HepG2 (cell line): ENCODE results near the gene RIPOR1. TPM values are rescaled to one million over a fixed set of nuclear protein-coding genes. Genes with fewer than 3 reads are reported as not detected.

ENCODE experiments used
- AGO1 ChIP-seq: fragments of 200-400 bp; formaldehyde crosslinking; IDR thresholded peaks from 2 replicates; pipeline ENCODE4 v1.6.1; 2017; ENCODE audit warnings: mild to moderate bottlenecking, low read depth, low read length, moderate library complexity; ENCODE audit not compliant: poor library complexity, severe bottlenecking
- CAMTA2 ChIP-seq: sonication (generic); formaldehyde crosslinking; IDR thresholded peaks from 2 replicates; pipeline ENCODE4 v1.4.0; 2020; ENCODE audit warnings: mild to moderate bottlenecking, missing genetic modification reagents, borderline replicate concordance
- CEBPB ChIP-seq: IDR thresholded peaks from 2 replicates; pipeline ENCODE4 v1.6.1; 2011; ENCODE audit warnings: low read depth, low read length, improper control_type of control experiment, borderline replicate concordance
- HNRNPH1 ChIP-seq: fragments of 200-400 bp; formaldehyde crosslinking; optimal IDR thresholded peaks from 2 replicates; pipeline ENCODE3; 2017; ENCODE audit warnings: mild to moderate bottlenecking, low read depth, low read length
- HNRNPLL ChIP-seq: fragments of 200-400 bp; formaldehyde crosslinking; IDR thresholded peaks from 2 replicates; pipeline ENCODE4 v1.6.1; 2017; ENCODE audit warnings: mild to moderate bottlenecking, low read depth, low read length; ENCODE audit not compliant: poor library complexity, severe bottlenecking
- HOXA5 ChIP-seq: sonication (generic); formaldehyde crosslinking; IDR thresholded peaks from 2 replicates; pipeline ENCODE4 v1.4.0; 2020; ENCODE audit warnings: missing genetic modification reagents
- JUND ChIP-seq: sonication (generic); formaldehyde crosslinking; IDR thresholded peaks from 2 replicates; pipeline ENCODE4 v1.8.0; 2022; ENCODE audit warnings: mild to moderate bottlenecking, missing genetic modification reagents
- KLF12 ChIP-seq: sonication (generic); formaldehyde crosslinking; IDR thresholded peaks from 2 replicates; pipeline ENCODE4 v1.4.0; 2020; ENCODE audit warnings: missing genetic modification reagents, borderline replicate concordance
- KMT2A ChIP-seq: sonication (generic); formaldehyde crosslinking; IDR thresholded peaks from 2 replicates; pipeline ENCODE4 v1.4.0; 2020; ENCODE audit warnings: missing genetic modification reagents
- MAFG ChIP-seq: sonication (generic); formaldehyde crosslinking; IDR thresholded peaks from 2 replicates; pipeline ENCODE4 v1.5.1; 2020; ENCODE audit warnings: mild to moderate bottlenecking, missing genetic modification reagents
- PAF1 ChIP-seq: IDR thresholded peaks from 2 replicates; pipeline ENCODE4 v1.6.1; 2016; ENCODE audit warnings: missing genetic modification reagents, missing compliant biosample characterization
- PCBP1 ChIP-seq: fragments of 200-400 bp; formaldehyde crosslinking; IDR thresholded peaks from 2 replicates; pipeline ENCODE4 v1.6.1; 2017; ENCODE audit warnings: mild to moderate bottlenecking, low read depth, low read length, borderline replicate concordance
- RFX3 ChIP-seq: IDR thresholded peaks from 2 replicates; pipeline ENCODE4 v1.6.1; 2016; ENCODE audit warnings: missing biosample characterization, missing genetic modification reagents
- SMAD3 ChIP-seq: sonication (generic); formaldehyde crosslinking; IDR thresholded peaks from 2 replicates; pipeline ENCODE4 v1.4.0; 2020; ENCODE audit warnings: missing genetic modification reagents
- SOX6 ChIP-seq, 2 experiments: fragments of 450-650 bp in 1 of 2; sonication (generic) in 1 of 2; formaldehyde crosslinking in 1 of 2; IDR thresholded peaks; 2 replicates each; pipeline versions ENCODE4 v1.4.0 to v1.6.1; 2017 to 2020; ENCODE audit warnings: antibody characterized with exemption in 1 of 2, mild to moderate bottlenecking in 1 of 2, missing genetic modification reagents in 1 of 2
- ZNF292 ChIP-seq: sonication (generic); formaldehyde crosslinking; IDR thresholded peaks from 2 replicates; pipeline ENCODE4 v1.8.1; 2022; ENCODE audit warnings: mild to moderate bottlenecking, low read depth, missing genetic modification reagents, borderline replicate concordance
- ZNF549 ChIP-seq: sonication (generic); formaldehyde crosslinking; IDR thresholded peaks from 2 replicates; pipeline ENCODE4 v1.5.0; 2020; ENCODE audit warnings: missing genetic modification reagents
- polyA plus RNA-seq, 8 experiments: library from polyadenylated mRNA; depleted of rRNA in 3 of 8; stranded (reverse) in 7 of 8; unstranded in 1 of 8; fragments of >200 nt; fragmentation: Illumina TruSeq in 4 of 8; extraction: Trizol in 4 of 8; gene quantifications; 2 replicates each; pipeline versions ENCODE4 v1.2.1 to v1.2.3, GENCODE V29; 2011 to 2016; ENCODE audit warnings: low read depth in 4 of 8, missing spikeins in 1 of 8, mixed read lengths in 1 of 8; ENCODE audit not compliant: insufficient read depth in 1 of 8
- total RNA-seq, 5 experiments: library from RNA; depleted of rRNA; stranded (reverse); fragments of >200 nt; fragmentation: Illumina TruSeq; extraction: Trizol; gene quantifications; 2 replicates each; pipeline ENCODE4 v1.2.3, GENCODE V29; 2016; ENCODE audit warnings: low read depth in 1 of 5
- TF ChIP-seq, protein P1 (sequence below), 2 experiments: sonication (generic) in 1 of 2; formaldehyde crosslinking in 1 of 2; IDR thresholded peaks; 2 replicates each; pipeline versions ENCODE4 v1.6.1 to v1.9.0; 2014 to 2022; ENCODE audit warnings: antibody characterized with exemption in 1 of 2, borderline replicate concordance in 1 of 2, inconsistent platforms in 1 of 2, low read depth in 1 of 2, missing genetic modification reagents in 1 of 2
- TF ChIP-seq, protein P2 (sequence below): sonication (generic); formaldehyde crosslinking; IDR thresholded peaks from 2 replicates; pipeline ENCODE4 v1.4.0; 2020; ENCODE audit warnings: missing genetic modification reagents

The RIPOR1 gene
- total and polyA plus RNA-seq, 2 of the 13 experiments (the other 11 are each of a cell fraction or from before 2014, with no cell fraction given): 4.6 to 8.1 TPM

DNA sequence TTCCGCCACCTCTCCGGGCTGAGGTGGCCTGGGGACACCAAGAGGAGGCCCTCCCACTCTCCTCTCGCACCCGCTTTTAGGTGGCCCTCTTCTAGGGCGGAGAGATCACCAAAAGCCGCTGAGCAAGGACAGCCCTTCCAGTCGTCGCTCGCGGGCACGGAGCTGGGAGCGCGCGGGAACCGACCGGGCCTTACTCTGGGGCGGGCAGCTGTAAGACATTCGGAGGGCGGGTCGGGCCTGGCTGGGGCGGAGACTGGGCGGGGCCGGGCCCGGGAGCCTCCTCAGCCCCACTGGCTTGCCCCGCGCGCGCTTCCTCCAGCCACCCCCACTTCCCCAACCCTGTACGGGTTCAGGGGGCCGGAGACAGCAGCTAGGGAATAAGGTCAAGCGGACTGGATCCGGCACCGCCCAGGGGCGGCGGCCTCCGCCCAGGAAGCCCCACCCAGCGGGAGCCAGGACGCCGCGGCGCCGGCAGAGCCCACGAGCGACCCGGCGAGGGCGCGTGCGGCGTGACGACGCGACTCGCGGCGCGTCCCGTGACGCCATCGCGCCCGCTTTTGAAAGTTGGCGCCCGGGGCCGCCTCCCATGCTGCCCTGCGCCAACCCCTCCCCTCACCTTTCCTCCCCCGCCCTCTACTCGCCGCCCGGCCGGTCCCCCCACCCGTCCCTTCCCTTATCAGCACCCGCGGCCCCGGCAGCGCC lies 33.3 kb downstream of the RIPOR1 start (continued):
- 0 out of 2 replicates have a peak, but pooled peaks have one; percentile 51 for TF ChIP-seq SMAD3 (CRISPR knock-in tag)
- TF ChIP-seq AGO1: peak; percentile 33
- TF ChIP-seq, protein P1, sequence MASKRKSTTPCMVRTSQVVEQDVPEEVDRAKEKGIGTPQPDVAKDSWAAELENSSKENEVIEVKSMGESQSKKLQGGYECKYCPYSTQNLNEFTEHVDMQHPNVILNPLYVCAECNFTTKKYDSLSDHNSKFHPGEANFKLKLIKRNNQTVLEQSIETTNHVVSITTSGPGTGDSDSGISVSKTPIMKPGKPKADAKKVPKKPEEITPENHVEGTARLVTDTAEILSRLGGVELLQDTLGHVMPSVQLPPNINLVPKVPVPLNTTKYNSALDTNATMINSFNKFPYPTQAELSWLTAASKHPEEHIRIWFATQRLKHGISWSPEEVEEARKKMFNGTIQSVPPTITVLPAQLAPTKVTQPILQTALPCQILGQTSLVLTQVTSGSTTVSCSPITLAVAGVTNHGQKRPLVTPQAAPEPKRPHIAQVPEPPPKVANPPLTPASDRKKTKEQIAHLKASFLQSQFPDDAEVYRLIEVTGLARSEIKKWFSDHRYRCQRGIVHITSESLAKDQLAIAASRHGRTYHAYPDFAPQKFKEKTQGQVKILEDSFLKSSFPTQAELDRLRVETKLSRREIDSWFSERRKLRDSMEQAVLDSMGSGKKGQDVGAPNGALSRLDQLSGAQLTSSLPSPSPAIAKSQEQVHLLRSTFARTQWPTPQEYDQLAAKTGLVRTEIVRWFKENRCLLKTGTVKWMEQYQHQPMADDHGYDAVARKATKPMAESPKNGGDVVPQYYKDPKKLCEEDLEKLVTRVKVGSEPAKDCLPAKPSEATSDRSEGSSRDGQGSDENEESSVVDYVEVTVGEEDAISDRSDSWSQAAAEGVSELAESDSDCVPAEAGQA (IDR thresholded peaks at IDR 0.05; ENCODE audit: low read depth): peak; percentile 86; the same call in 1 of the 2 replicates
- TF ChIP-seq, protein P1 (CRISPR knock-in tag; IDR thresholded peaks at IDR 0.05; ENCODE audit: borderline replicate concordance): 0 out of 2 replicates have a peak, but pooled peaks have one; percentile 46
- TF ChIP-seq MAFG (CRISPR knock-in tag): no peak
- TF ChIP-seq, protein P2, sequence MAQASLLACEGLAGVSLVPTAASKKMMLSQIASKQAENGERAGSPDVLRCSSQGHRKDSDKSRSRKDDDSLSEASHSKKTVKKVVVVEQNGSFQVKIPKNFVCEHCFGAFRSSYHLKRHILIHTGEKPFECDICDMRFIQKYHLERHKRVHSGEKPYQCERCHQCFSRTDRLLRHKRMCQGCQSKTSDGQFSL (CRISPR knock-in tag): no peak
- TF ChIP-seq JUND (CRISPR knock-in tag): no peak
- TF ChIP-seq KMT2A (CRISPR knock-in tag): peak; percentile 69; the same call in 1 of the 2 replicates
- TF ChIP-seq KLF12 (CRISPR knock-in tag): peak; percentile 99
- TF ChIP-seq HNRNPLL: peak; percentile 74
- no peak for TF ChIP-seq ZNF549 (CRISPR knock-in tag)
- TF ChIP-seq SOX6 (IDR thresholded peaks at IDR 0.05): no peak
- TF ChIP-seq SOX6 (CRISPR knock-in tag; IDR thresholded peaks at IDR 0.05): peak; percentile 61; the same call in 1 of the 2 replicates
- TF ChIP-seq ZNF292 (CRISPR knock-in tag): no peak
- no peak for TF ChIP-seq CAMTA2 (CRISPR knock-in tag)
- no peak for TF ChIP-seq PCBP1
- no peak for TF ChIP-seq HNRNPH1
- no peak for TF ChIP-seq PAF1
- no peak; the same call in 1 of the 2 replicates for TF ChIP-seq HOXA5 (CRISPR knock-in tag)
- no peak for TF ChIP-seq CEBPB
- TF ChIP-seq RFX3 (CRISPR knock-in tag): no peak
